Tibial nerve (tissue), 4 donors: Measurements from ENCODE around the gene IL21R. TPM values are rescaled to one million over a fixed set of nuclear protein-coding genes. Genes with fewer than 3 reads are reported as not detected.

Source experiments
- DNase-seq, 2 donors: peaks; one replicate each; pipeline ENCODE4 v3.0.0-alpha.2; 2019; ENCODE audit warnings: low spot score in 2 of 2
- H3K27ac ChIP-seq, 4 donors: fragments of 200-600 bp; sonication (generic) in 3 of 4; one replicate each; pipeline ENCODE4 v1.5.1; 2017 to 2019; ENCODE audit warnings: mild to moderate bottlenecking in 1 of 4
- H3K27me3 ChIP-seq, 2 donors: fragments of 200-600 bp; sonication (generic) in 1 of 2; one replicate each; pipeline versions ENCODE4 v1.5.1 to v1.6.0; 2017 to 2019
- H3K36me3 ChIP-seq, 3 donors: fragments of 200-600 bp; sonication (generic); one replicate each; pipeline ENCODE4 v1.5.1; 2018 to 2019
- H3K4me1 ChIP-seq, 4 donors: fragments of 200-600 bp; sonication (generic) in 3 of 4; one replicate each; pipeline ENCODE4 v1.5.1; 2017 to 2019
- H3K4me3 ChIP-seq, 4 donors: fragments of 200-600 bp; sonication (generic) in 3 of 4; one replicate each; pipeline ENCODE4 v1.5.1; 2017 to 2019; ENCODE audit warnings: mild to moderate bottlenecking in 1 of 4, moderate library complexity in 1 of 4
- H3K9me3 ChIP-seq, 4 donors: fragments of 200-600 bp; sonication (generic) in 3 of 4; one replicate each; pipeline ENCODE4 v1.5.1; 2017 to 2019
- EP300 ChIP-seq, 2 donors: sonication (generic); formaldehyde crosslinking; IDR thresholded peaks; one replicate each; pipeline ENCODE4 v1.6.1; 2017; ENCODE audit warnings: antibody characterized with exemption in 2 of 2, mild to moderate bottlenecking in 1 of 2
- POLR2A ChIP-seq, 2 donors: fragments of 450-650 bp; IDR thresholded peaks; one replicate each; pipeline ENCODE4 v1.6.1; 2017; ENCODE audit warnings: antibody characterized with exemption in 2 of 2, mild to moderate bottlenecking in 2 of 2, moderate library complexity in 2 of 2
- WGBS, 2 donors: methylation state at CpG; one replicate each; pipeline ENCODE4 v1.1.5; 2018; 5-methylcytosine and 5-hydroxymethylcytosine counted together
- total RNA-seq, 4 donors: library from RNA; depleted of rRNA; stranded (reverse); fragments of >200 nt; gene quantifications; one replicate each; pipeline ENCODE4 v1.1.0, GENCODE V29; 2016
- TF ChIP-seq, protein P1 (sequence below), 5 experiments: fragments of 200-600 bp in 3 of 5; fragments of 450-650 bp in 2 of 5; sonication (generic) in 3 of 5; IDR thresholded peaks; one replicate each; pipeline ENCODE4 v1.5.1; 2016 to 2019; ENCODE audit warnings: antibody characterized with exemption in 5 of 5, mild to moderate bottlenecking in 3 of 5, moderate library complexity in 2 of 5

IL21R gene
- total RNA-seq, 4 donors from 2014 or later, result 0.21 to 1.2 TPM; not detected in 2

DNA sequence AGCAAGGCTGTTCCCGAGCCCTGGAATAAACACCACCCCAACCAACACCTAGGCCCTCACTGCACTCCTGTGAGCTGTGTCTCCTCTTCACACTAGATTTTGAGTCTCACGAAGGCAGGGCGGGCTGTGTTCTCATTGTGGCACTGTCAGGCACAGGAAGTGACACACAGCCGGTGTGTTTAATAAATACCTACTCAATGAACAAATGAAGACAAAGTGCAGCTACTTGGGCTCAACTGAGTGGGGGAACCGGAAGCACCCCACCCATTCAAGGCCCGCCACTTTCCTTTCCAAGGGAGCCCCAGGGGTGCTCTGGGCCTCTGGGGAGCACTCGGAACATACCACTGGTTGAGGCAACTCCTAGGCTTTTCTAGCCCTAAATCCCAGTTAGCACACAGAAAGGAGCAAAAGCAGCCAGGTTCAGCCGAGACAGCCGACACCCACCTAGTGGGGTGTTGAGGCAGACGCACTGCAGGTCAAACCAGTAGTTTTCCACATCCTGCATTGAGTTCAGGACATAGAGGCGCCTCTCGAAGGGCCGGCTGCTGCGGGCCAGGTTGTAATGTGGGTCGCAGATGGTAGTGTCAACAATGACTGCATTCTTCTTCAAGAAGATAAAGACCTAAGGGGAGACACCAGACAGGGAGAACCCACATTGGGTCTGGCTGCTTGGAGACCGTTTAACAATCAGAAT is 90.1 kb downstream of the IL21R start:
- Histone ChIP-seq H3K4me1 (peaks cover 0 to 25% (median 0%) of the 10 kb centered on the region in 4 donors), H3K27ac (no peak overlapping the region), H3K9me3 (no peaks in the 10 kb centered on the region), H3K4me3 (no peak overlapping the region), H3K27me3 (no peaks in the 10 kb centered on the region), H3K36me3 (peaks cover 4 to 100% (median 33%) of the 10 kb centered on the region in 3 donors)
- DNase-seq, result no peak
- TF ChIP-seq POLR2A (IDR thresholded peaks at IDR 0.05), result no peak
- TF ChIP-seq, protein P1, sequence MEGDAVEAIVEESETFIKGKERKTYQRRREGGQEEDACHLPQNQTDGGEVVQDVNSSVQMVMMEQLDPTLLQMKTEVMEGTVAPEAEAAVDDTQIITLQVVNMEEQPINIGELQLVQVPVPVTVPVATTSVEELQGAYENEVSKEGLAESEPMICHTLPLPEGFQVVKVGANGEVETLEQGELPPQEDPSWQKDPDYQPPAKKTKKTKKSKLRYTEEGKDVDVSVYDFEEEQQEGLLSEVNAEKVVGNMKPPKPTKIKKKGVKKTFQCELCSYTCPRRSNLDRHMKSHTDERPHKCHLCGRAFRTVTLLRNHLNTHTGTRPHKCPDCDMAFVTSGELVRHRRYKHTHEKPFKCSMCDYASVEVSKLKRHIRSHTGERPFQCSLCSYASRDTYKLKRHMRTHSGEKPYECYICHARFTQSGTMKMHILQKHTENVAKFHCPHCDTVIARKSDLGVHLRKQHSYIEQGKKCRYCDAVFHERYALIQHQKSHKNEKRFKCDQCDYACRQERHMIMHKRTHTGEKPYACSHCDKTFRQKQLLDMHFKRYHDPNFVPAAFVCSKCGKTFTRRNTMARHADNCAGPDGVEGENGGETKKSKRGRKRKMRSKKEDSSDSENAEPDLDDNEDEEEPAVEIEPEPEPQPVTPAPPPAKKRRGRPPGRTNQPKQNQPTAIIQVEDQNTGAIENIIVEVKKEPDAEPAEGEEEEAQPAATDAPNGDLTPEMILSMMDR (IDR thresholded peaks at IDR 0.05), result no peak
- 81 to 84% methylated on average over 16 of the region's 16 CpGs for WGBS, 2 donors

DNA sequence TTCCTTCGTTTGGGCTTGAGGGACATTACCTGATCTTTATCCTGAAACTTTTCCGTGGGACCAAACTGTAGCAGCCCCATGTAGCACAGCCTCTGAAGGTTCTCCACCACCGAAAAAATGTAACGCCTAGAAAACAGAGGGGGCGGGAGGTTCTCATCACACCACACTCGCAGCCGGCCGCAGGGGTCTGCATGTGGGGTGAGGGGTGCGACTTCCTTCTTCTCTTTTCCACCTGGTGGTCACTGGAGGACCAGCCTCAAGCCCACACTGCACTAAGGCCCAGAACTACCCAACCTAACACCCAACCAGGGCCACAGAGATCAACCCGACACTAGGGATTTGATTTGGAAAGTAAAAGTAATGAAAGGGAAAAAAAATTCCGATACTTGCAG is 90.6 kb downstream of the IL21R start:
- TF ChIP-seq POLR2A (IDR thresholded peaks at IDR 0.05), result no peak
- no peak for TF ChIP-seq EP300 (IDR thresholded peaks at IDR 0.05)
- TF ChIP-seq, protein P1 (IDR thresholded peaks at IDR 0.05), result no peak
- peaks cover 4 to 100% (median 33%) of the 10 kb centered on the region in 3 donors for H3K36me3 ChIP-seq
- H3K4me3 ChIP-seq, result no peak overlapping the region
- H3K27ac ChIP-seq, result no peak overlapping the region
- 87 to 92% methylated on average over 11 of the region's 11 CpGs for WGBS, 2 donors
- no peaks in the 10 kb centered on the region for H3K9me3 ChIP-seq
- no peaks in the 10 kb centered on the region for H3K27me3 ChIP-seq
- H3K4me1 ChIP-seq, result peaks cover 0 to 25% (median 0%) of the 10 kb centered on the region in 4 donors
- DNase-seq, result no peak

DNA sequence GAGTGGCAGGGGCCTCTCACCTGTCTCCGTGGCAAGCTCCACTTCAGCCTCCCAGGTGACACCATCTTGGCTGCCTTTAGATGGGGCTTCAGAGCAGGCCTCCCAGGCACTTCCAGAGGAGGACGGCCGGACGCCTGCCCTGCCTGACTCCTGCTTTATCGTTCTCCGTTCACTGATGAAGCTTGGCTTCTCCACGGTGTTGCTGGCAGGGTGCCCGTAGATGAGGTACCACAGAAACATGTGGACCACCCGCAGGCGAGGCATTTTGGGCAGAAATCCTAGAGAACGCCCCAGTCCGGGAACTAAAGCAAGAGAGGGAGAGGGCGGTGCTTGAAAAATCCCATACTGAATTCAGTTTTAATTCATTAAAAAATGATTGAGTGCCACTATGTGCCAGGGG is 93.2 kb downstream of the IL21R start:
- H3K27me3 ChIP-seq, result no peaks in the 10 kb centered on the region
- peak; percentile 54 to 71 for DNase-seq
- no peaks in the 10 kb centered on the region for H3K9me3 ChIP-seq
- peaks cover 4 to 100% (median 34%) of the 10 kb centered on the region in 3 donors for H3K36me3 ChIP-seq
- no peak for TF ChIP-seq POLR2A (IDR thresholded peaks at IDR 0.05)
- peak in 1 of 2 donors; percentile 17 for TF ChIP-seq EP300 (IDR thresholded peaks at IDR 0.05)
- H3K27ac ChIP-seq, result peak overlapping the region in 1 of 4 donors; percentile 48
- H3K4me1 ChIP-seq, result peaks cover 0 to 36% (median 0%) of the 10 kb centered on the region in 4 donors
- no peak overlapping the region for H3K4me3 ChIP-seq
- 73 to 78% methylated on average over 13 of the region's 13 CpGs for whole genome bisulfite sequencing, 2 donors

DNA sequence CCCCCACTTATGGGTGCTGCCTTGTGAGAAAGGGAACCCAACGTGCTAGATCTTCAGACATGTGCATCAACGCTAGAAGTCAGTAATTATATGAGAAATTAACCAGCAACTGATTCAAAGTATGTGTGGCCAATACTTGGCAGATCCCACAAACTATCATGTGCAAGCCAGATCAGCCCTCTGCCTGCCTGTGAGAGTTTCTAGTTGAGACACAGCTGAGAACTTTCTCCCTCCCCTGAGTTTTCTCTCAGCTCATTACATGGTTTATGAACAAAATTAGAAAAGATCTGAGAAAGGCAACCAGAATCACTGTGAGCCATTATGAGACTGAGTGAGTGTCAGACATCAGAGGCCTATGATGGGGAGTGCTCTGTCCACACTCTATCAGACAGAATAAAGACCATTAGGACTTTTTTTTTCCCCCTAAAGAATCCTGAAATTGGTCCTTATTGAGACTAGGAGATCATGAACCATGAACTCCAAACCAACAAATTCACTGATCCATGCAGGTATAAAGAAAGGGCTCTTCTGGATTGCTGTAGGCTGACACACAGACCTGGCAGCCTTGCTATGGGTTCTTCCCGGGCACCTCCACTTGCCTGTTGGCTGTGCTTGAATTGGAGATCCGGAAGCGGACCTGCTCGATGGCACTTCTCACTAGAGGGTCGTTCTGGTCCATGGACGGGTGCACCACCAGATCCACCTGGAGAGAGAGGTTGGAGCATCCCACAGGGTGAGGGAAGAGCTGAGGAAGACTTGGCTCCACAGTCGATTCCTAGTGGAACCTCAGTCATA is 96.3 kb downstream of the IL21R start:
- WGBS, 2 donors, result 89 to 91% methylated on average over 9 of the region's 9 CpGs
- Histone ChIP-seq H3K4me1 (peaks cover 0 to 36% (median 0%) of the 10 kb centered on the region in 4 donors), H3K36me3 (peaks cover 0 to 100% (median 28%) of the 10 kb centered on the region in 3 donors), H3K9me3 (no peaks in the 10 kb centered on the region), H3K27ac (no peak overlapping the region), H3K4me3 (no peak overlapping the region), H3K27me3 (no peaks in the 10 kb centered on the region)
- DNase-seq, result no peak
- TF ChIP-seq, protein P1 (IDR thresholded peaks at IDR 0.05), result no peak
- TF ChIP-seq POLR2A (IDR thresholded peaks at IDR 0.05) (no peak), EP300 (IDR thresholded peaks at IDR 0.05) (no peak)

DNA sequence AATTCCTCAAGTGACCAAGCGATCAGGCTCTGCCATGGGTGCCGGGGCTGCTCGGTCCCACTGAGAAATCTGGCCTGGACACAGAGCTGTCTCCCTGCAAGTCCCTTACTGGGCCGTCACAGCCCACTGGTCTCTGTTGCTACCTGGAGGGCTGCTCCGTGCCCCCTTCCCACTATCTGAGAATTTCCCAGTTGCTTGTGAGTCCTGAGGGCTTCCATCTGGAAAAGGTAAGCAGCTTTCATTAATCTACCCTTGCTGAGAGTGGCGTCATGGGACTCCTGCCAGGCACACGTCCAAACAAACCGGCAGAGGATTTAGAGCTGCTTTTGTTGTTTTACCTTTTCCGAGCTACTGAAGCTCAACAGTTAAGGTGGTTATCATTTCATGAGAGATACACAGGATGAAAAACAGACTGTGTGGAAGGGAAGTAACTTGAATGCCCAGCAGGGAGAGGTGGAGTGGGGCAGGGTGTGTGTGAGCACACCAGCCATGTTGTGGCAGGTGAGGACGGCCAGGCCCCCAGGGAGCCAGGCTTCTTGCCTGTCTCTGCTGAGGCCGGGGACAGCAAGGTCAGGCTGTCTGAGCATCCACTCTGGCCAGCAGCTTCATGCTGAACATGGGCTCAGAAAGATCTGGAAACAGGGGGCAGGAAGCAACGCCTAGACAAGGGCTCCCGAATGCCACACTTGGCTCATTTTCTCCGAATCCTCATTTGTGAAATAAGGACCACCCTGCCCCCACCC is 97.1 kb downstream of the IL21R start:
- WGBS, 2 donors, result 80 to 85% methylated on average over 14 of the region's 14 CpGs
- DNase-seq, result no peak
- no peak overlapping the region for H3K4me3 ChIP-seq
- H3K4me1 ChIP-seq, result peaks cover 0 to 36% (median 0%) of the 10 kb centered on the region in 4 donors
- peak overlapping the region in 1 of 4 donors; percentile 11 for H3K27ac ChIP-seq
- TF ChIP-seq EP300 (IDR thresholded peaks at IDR 0.05) (no peak), POLR2A (IDR thresholded peaks at IDR 0.05) (no peak)
- TF ChIP-seq, protein P1 (IDR thresholded peaks at IDR 0.05), result no peak
- H3K36me3 ChIP-seq, result peaks cover 0 to 100% (median 28%) of the 10 kb centered on the region in 3 donors
- no peaks in the 10 kb centered on the region for H3K9me3 ChIP-seq
- H3K27me3 ChIP-seq, result no peaks in the 10 kb centered on the region
